ENCODE measurements around the gene CORIN. TPM values are rescaled to one million over a fixed set of nuclear protein-coding genes. Genes with fewer than 3 reads are reported as not detected.
A peak's percentile ranks its signal among the peaks of the same experiment; 100 is the strongest.

CORIN gene
- polyA plus RNA-seq, 1 of the 3 experiments (the other 2 are of a cell fraction) = 1.1 TPM

DNA sequence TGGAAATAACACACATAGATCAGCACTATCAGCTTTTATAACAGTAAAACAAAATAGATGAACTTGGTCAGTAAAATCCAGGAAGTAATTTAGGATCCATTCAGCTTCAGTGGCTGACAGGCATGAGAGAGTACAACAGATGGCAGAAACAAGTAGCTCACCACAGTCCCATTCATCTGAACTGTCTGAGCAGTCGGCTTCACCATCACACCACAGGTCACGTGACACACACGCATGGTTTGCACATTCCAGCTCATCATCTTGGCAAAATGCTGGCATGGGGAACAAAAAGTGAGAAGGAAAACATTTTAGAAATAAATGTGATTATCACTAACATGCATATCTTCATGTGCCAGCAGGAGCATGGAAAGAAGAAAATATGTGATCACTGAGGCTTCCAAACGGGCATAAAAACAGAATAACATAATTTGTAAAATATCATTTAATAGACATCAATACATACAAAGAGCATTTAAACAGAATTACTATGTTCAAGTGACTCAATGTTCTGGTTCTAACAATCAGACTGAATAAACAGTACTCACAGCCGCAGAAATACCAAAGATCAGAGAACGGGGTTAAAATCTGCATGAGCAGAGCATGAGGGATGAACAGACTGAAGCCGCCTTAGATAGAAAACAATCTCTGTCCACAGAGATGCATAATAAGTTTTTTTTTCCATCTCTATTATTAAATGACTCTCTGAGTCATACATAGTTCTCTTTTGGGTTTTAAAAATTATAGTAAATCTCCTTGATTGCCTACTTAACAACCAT, 194.7 kb downstream of the CORIN start:
- H2AFZ ChIP-seq (ENCODE audit: low read depth) = no peak overlapping the region
- WGBS (ENCODE audit: low lambda C conversion rate) = 75% methylated on average over 7 of the region's 7 CpGs
- peaks cover 4 to 12% of the 10 kb centered on the region in 2 experiments; a peak in 3 of 4 replicates for H3K4me1 ChIP-seq (ENCODE audit: control insufficient read depth in 1 of 2, insufficient read depth in 2 of 2, low read depth in 1 of 2, low read length in 1 of 2)
- H3K4me2 ChIP-seq = no peak overlapping the region
- H3K9me2 ChIP-seq = no peaks in the 10 kb centered on the region
- H4K20me1 ChIP-seq (ENCODE audit: insufficient read depth) = no peaks in the 10 kb centered on the region
- no peaks in the 10 kb centered on the region for H3K27me3 ChIP-seq (ENCODE audit: insufficient read depth)
- no peak overlapping the region for H3K9ac ChIP-seq
- DNase-seq = no peak
- TF ChIP-seq GABPA (IDR thresholded peaks at IDR 0.05; ENCODE audit: low read depth) = no peak
- TF ChIP-seq CHD2 (IDR thresholded peaks at IDR 0.05; ENCODE audit: low read length, partially characterized antibody) = no peak
- TF ChIP-seq, protein P1, sequence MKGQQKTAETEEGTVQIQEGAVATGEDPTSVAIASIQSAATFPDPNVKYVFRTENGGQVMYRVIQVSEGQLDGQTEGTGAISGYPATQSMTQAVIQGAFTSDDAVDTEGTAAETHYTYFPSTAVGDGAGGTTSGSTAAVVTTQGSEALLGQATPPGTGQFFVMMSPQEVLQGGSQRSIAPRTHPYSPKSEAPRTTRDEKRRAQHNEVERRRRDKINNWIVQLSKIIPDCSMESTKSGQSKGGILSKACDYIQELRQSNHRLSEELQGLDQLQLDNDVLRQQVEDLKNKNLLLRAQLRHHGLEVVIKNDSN (IDR thresholded peaks at IDR 0.05; ENCODE audit: borderline replicate concordance, low read depth) = 0 out of 2 replicates have a peak, but pooled peaks have one; percentile 36
- no peak for TF ChIP-seq SIN3A (IDR thresholded peaks at IDR 0.05; ENCODE audit: borderline replicate concordance, low read depth, low read length)
- no peak for TF ChIP-seq GATA2 (CRISPR knock-in tag; IDR thresholded peaks at IDR 0.05)
- TF ChIP-seq RXRA (IDR thresholded peaks at IDR 0.05; ENCODE audit: borderline replicate concordance, low read depth) = no peak
- TF ChIP-seq RCOR1 (IDR thresholded peaks at IDR 0.05; ENCODE audit: low read length) = no peak
- no peak overlapping the region for H3K4me3 ChIP-seq (ENCODE audit: low read depth in 2 of 2, low read length in 1 of 2)
- H3K79me2 ChIP-seq (ENCODE audit: insufficient read depth) = no peaks in the 10 kb centered on the region
- H3K27ac ChIP-seq (ENCODE audit: low read depth in 2 of 2, low read length in 1 of 2) = no peak overlapping the region
- ChIA-PET CTCF (interaction anchor here (1.3 kb wide), 1 partner anchor 26 kb away, joined by 4 read pairs; no protein-coding TSS in a partner anchor), POLR2A (no interaction called here)
- no peaks in the 10 kb centered on the region for H3F3A ChIP-seq (replicated peaks; ENCODE audit: insufficient read depth)
- no peaks in the 10 kb centered on the region for H3K9me3 ChIP-seq
- no peaks in the 10 kb centered on the region for H3K36me3 ChIP-seq (replicated peaks in 1 of 2; ENCODE audit: control insufficient read depth in 1 of 2, insufficient read depth in 2 of 2, low read length in 1 of 2)

DNA sequence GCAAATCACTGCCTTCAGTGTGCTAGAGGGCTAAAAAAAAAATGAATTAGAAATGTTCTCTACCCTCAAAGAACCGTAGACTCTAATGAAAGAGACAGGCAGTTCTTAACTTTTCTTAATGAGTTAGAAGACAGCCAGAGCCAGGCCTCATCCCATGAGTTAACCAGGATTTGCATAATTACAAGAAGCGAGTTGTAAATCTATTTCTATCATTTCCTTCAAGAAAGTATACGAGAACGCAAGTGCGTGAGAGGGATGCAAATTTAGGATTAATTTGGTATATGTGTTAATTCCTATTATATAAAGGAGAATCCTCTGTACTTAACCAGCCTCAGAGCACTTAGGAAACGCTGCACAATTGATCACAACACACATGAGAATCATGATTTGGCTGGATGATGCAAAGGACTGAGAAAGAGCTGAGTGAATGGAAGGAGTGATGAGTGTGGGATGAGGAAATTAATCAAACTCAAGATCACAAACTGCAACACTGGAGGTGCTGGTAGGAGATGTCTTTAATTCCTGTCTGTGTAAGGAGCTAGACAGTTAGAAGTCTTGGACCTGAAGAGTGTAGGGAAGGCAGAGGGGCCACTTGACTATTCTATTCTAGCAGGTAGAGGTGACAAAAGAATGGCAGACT, 195.6 kb downstream of the CORIN start:
- no peak overlapping the region for H3K9ac ChIP-seq
- no peak for TF ChIP-seq JUND (IDR thresholded peaks at IDR 0.05)
- TF ChIP-seq, protein P2, sequence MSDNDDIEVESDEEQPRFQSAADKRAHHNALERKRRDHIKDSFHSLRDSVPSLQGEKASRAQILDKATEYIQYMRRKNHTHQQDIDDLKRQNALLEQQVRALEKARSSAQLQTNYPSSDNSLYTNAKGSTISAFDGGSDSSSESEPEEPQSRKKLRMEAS (IDR thresholded peaks at IDR 0.05; ENCODE audit: low read depth) = no peak
- H3F3A ChIP-seq (replicated peaks; ENCODE audit: insufficient read depth) = no peaks in the 10 kb centered on the region
- no peak overlapping the region for H3K27ac ChIP-seq (ENCODE audit: low read depth in 2 of 2, low read length in 1 of 2)
- H3K4me1 ChIP-seq (ENCODE audit: control insufficient read depth in 1 of 2, insufficient read depth in 2 of 2, low read depth in 1 of 2, low read length in 1 of 2) = peaks cover 4 to 12% of the 10 kb centered on the region in 2 experiments; a peak in 3 of 4 replicates
- no peak overlapping the region for H3K4me2 ChIP-seq
- 84% methylated on average over 6 of the region's 6 CpGs for WGBS (ENCODE audit: low lambda C conversion rate)
- no peaks in the 10 kb centered on the region for H3K27me3 ChIP-seq (ENCODE audit: insufficient read depth)
- H3K4me3 ChIP-seq (ENCODE audit: low read depth in 2 of 2, low read length in 1 of 2) = no peak overlapping the region
- H3K9me2 ChIP-seq = no peaks in the 10 kb centered on the region
- H3K9me3 ChIP-seq = no peaks in the 10 kb centered on the region
- no peak for DNase-seq
- ChIA-PET POLR2A (no interaction called here), CTCF (interaction anchor here (1.1 to 1.5 kb wide), 2 partner anchors 26 to 194 kb away, joined by 3 to 5 read pairs; no protein-coding TSS in a partner anchor)
- H4K20me1 ChIP-seq (ENCODE audit: insufficient read depth) = no peaks in the 10 kb centered on the region
- no peaks in the 10 kb centered on the region for H3K79me2 ChIP-seq (ENCODE audit: insufficient read depth)
- H2AFZ ChIP-seq (ENCODE audit: low read depth) = no peak overlapping the region
- H3K36me3 ChIP-seq (replicated peaks in 1 of 2; ENCODE audit: control insufficient read depth in 1 of 2, insufficient read depth in 2 of 2, low read length in 1 of 2) = no peaks in the 10 kb centered on the region

Data from SK-N-SH (cell line).